GM21381 (cell line): ENCODE results near the gene CCDC120.

ENCODE experiments used
- ATAC-seq: cut with Tn5 transposase; IDR thresholded peaks from one replicate; pipeline ENCODE4 v1.9.1; 2021; ENCODE audit warnings: mild to moderate bottlenecking, moderate library complexity; ENCODE audit not compliant: unreplicated experiment

Gene CCDC120

DNA sequence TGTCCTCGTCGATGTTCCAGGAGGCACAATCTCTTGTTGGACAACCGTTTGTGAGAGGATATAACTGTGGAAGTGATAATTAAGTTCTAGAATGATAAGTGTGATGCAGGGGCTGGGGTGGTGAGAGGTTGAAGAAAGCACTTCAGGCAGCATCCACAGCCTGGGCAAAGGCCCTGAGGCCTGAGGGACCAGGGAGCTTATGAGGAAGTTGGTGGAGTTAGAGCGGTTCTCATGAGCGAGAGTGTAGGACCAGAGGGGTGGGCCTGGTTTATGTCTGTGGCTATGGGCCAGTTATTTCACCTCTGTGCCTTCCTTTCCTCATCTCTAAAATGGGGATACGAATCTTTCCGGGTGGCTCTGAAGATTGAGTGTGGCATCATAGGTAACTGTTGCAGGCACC lies 2.7 kb downstream of the CCDC120 start:
- no peak for ATAC-seq

DNA sequence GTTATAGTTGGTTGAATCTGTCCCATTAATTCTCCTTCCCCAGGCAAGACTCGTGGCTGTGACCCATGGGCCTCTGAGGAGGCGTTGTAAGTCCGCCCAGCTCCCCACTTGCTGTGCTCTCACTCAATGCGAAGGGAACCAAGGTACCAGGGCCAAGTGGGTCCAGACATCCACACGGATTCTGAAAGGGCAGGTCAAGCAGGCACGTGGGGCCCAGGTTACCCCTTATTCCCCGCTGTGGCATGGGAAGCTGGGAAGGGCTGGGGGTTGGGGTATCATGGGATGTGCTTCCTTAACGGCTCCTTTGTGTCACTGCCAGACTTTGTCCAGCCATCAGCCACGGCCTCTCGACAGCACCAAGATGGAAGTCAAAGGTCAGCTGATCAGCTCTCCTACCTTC lies 3.1 kb downstream of the CCDC120 start:
- ATAC-seq: no peak

- ATAC-seq: no peak
Measured at GRCh38 chrX:49063715-49064114, 4.9 kb downstream of the CCDC120 start.

- ATAC-seq: no peak
Measured at GRCh38 chrX:49064303-49064702, 5.5 kb downstream of the CCDC120 start.

DNA sequence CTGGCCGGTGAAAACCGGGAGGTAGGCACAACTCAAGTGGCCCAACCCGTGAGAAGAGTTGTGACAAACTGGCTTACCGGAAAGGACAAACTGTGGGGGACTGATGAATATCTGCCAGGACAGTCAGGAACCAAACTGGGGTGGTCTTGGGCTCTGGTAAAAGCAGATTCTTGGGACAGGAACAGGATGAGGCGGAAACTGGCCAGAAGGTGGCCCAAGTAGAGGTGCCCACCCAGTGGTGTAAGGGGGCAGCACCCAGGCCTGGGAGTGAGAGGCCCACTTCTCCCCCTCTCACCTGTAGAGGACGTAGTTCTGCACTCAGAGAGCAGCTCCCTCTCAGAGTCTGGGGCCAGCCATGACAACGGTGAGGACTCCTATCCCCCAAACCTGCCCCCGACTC lies 5.9 kb downstream of the CCDC120 start:
- no peak for ATAC-seq

DNA sequence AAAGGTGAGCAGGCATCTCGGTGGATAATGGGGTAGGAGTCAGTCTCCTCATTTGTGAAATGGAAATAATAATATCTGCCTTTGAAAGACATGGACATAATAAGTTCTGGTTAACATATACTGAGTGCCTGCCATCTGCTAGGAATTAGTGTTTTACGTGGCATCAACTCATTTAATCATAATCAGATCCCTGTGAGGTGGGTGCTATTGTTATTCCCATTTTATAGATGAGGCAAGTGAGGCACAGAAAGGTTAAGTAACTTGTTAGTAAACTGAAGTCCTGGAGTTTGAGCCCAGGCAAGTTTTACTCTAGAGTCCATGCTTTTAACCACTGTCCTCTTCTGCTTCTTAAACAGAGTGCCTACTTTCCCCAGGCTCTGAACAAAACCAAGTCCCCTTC lies 7.5 kb downstream of the CCDC120 start:
- no peak for ATAC-seq

DNA sequence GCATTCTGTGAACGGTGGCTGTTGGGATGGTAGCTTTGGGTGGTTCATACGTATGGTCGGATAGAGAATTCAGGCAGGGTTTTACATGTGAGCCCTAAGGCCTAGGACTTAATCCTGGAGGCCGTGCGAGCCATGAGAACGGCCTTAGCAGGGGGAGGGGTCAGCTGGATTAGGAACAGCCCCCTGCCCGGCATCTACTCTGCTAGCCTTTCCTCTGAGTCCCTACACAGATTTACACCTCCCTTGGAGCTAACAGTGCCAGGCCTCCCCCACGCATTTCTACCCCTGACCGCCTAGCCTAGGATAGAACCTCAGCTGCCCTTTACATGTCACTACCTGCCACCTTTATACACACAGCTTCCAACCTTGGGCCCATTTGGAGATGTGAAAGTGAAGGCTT lies 7.9 kb downstream of the CCDC120 start:
- ATAC-seq: no peak

- ATAC-seq: no peak
Measured at GRCh38 chrX:49067285-49068120, 8.7 kb downstream of the CCDC120 start.

DNA sequence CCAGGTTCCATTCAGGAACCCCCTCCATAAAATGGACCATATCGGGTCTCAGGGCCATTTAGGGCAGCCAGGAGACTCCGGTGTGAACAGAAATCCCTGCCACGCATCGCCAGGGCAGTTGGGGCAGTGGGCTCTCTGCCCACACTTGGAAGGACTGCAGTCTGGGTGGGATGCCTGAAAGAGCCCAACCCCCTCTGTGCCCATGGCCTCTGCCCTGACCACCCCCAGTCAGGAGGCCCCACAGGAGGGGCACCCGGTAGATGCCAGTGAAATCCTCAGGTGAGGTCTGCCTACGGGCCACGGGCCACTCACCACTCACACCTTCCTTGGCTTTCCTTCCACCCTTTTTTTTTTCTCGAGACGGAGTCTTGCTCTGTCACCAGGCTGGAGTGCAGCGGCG lies 10.2 kb downstream of the CCDC120 start:
- ATAC-seq: no peak

DNA sequence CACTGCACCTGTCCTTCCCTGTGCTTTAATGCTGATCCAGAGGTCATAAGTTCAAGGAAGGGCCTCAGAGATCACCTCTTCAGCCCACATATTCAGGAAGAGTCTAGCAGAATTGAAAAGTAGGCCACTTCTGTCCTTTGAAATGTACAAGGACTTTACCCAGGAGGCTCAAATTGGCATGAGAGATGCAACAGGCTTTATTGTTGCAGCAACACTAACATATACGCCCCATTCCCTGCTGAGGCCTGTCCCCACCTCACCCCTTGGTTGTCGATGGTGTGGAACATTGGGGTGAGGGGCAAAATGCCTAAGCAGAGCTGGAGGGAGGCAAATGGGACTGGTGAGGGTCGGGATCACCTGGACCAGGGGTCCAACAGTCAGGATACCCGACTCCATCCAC lies 12.2 kb downstream of the CCDC120 start:
- no peak for ATAC-seq

- no peak for ATAC-seq
Measured at GRCh38 chrX:49071877-49072711, 13.3 kb downstream of the CCDC120 start.

DNA sequence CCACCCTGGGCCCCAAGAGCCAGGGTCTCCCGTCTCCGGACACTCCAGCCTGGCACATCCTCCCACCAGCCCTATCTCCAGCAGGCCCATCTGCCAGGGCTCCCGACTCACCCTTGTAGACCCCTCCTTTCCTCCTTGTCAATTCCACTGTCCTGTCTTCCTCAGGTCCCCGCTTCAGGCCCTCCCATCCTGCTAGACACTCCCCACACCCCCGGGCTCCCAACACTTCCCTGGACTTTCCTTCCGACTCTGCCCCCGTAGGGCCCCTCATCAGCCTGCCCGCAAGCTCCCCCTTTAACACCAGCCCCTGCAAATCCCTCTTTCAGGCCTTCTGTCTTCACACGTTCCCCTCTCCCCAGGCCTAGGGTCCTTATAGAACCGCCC lies 13.9 kb downstream of the CCDC120 start:
- ATAC-seq: no peak

DNA sequence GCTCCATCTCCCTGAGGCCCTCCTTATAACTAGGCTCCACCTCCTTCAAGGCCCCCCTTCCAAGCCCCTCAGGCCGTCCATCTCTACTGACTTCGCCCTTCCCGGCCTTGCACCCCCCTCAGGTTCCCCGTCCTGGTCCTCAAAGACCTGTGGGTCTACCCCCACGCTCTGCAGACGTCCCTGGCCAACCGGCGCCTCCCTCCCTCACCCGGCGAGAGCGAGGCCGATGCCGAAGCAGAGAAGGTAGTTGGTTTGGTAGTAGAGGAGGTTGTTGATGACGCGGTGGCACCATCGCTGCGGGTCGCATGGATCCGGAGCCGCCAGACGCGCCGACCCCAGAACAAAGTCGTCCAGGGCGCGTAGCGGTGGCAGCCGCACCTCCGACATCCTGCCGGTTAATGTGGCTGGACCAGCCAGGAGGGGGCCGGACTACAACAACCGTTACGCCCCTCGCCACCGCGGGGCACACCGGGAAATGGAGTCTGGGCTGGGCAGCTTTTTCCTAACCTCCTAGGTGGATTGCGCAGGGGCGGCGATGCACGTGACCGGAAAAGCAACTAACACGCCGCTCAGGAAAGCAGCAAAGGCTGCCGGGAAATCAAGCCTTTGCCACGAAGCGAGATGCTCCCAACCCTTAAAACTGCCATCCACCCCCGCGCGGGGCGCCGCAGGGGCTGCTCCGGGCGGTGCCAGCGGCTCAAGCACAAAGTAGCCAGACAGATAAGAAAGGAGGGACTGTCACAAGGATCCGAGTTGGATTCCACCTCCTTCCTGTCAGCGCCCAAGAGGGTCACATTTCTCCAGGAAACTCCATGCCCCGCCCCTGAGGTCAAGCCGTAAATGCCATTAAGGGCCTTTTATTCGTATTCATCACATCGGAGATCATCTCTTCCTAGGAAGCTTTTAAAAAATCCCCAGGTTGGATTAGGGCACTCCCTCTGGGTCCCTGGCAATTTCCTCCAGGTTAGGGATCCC lies 15.1 kb downstream of the CCDC120 start, which contains the start of gene PRAF2:
TSS of gene PRAF2 (minus strand) at position 402 of the 975 bp plus-strand sequence. CDS start at position 387, 15 bp downstream.
- ATAC-seq: peak; percentile 91

- no peak for ATAC-seq
Measured at GRCh38 chrX:49075347-49075746, 16.5 kb downstream of the CCDC120 start.

GRCh38 chrX:49077941-49078340 lies 19.1 kb downstream of the CCDC120 start:
- ATAC-seq: no peak

- ATAC-seq: peak; percentile 74
Measured at GRCh38 chrX:49079489-49080428, 21.0 kb downstream of the CCDC120 start, which contains the start of gene WDR45. Gene WDR45 (minus strand): TSS chrX:49079887. CDS start chrX:49078095, 1,792 bp downstream.

GRCh38 chrX:49082271-49082871 lies 23.6 kb downstream of the CCDC120 start:
- no peak for ATAC-seq

DNA sequence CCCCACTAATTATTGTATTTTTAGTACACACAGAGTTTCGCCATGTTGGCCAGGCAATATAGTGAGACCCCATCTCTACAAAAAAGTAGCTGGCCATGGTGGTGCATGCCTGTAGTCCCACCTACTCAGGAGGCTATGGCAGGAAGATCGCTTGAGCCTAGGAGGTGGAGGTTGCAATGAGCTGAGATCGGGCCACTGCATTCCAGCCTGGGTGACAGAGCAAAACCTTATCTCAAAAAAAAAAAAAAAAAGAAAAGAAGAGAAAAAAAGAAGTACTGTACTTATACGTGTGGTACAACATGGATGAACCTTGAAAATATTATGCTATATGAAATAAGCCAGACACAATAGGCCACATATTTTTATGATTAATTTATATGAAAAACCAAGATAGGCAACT lies 30.8 kb downstream of the CCDC120 start:
- no peak for ATAC-seq

GRCh38 chrX:49096419-49096818 lies 37.6 kb downstream of the CCDC120 start:
- ATAC-seq: no peak
